ENCODE measurements around the gene MYBPH. TPM values are rescaled to one million over a fixed set of nuclear protein-coding genes. Genes with fewer than 3 reads are reported as not detected.

Gene MYBPH
- total and polyA plus RNA-seq, 2 experiments from 2014 or later, result not detected

- no peak overlapping the region for H3K27ac Mint-ChIP-seq
- Histone ChIP-seq H3K4me1 (ENCODE audit: insufficient read depth) (no peaks in the 10 kb centered on the region), H3K27ac (ENCODE audit: low read depth) (no peak overlapping the region), H3K9me2 (ENCODE audit: insufficient read depth) (0 out of 2 replicates have a peak, but pooled peaks cover 4% of the 10 kb centered on the region), H4K20me1 (replicated peaks; ENCODE audit: insufficient read depth) (no peaks in the 10 kb centered on the region), H3K4me2 (no peak overlapping the region), H3K79me2 (replicated peaks; ENCODE audit: insufficient read depth) (no peaks in the 10 kb centered on the region), H3K27me3 (ENCODE audit: insufficient read depth) (no peaks in the 10 kb centered on the region), H2AFZ (no peak overlapping the region), H3F3A (replicated peaks; ENCODE audit: low read depth) (no peaks in the 10 kb centered on the region), H3K4me3 (no peak overlapping the region), H3K36me3 (ENCODE audit: insufficient read depth) (no peaks in the 10 kb centered on the region)
- no peaks in the 10 kb centered on the region for H3K36me3 Mint-ChIP-seq (ENCODE audit: low read depth)
- H3K4me1 Mint-ChIP-seq, result no peaks in the 10 kb centered on the region
- no peaks in the 10 kb centered on the region; the same call in 2 of the 3 replicates for H3K9me3 Mint-ChIP-seq
- no peak overlapping the region for H3K4me3 Mint-ChIP-seq
- H3K27me3 Mint-ChIP-seq (ENCODE audit: insufficient read depth, low read depth, poor library complexity), result peaks cover 3% of the 10 kb centered on the region
- ATAC-seq, result no peak
- DNase-seq (ENCODE audit: low spot score), result no peak
- TF ChIP-seq JUNB (IDR thresholded peaks at IDR 0.05; ENCODE audit: unreplicated experiment), result no peak
- no peak for TF ChIP-seq ETS1 (IDR thresholded peaks at IDR 0.05)
Measured at GRCh38 chr1:203200916-203201315, 25.3 kb upstream of the MYBPH start.

GRCh38 chr1:203199816-203200571 lies 24.4 kb upstream of the MYBPH start:
- no peak overlapping the region for H2AFZ ChIP-seq
- no peaks in the 10 kb centered on the region for H3K4me1 Mint-ChIP-seq
- H3F3A ChIP-seq (replicated peaks; ENCODE audit: low read depth), result no peaks in the 10 kb centered on the region
- H3K4me1 ChIP-seq (ENCODE audit: insufficient read depth), result no peaks in the 10 kb centered on the region
- no peak overlapping the region for H3K4me3 Mint-ChIP-seq
- H3K27ac ChIP-seq (ENCODE audit: low read depth), result no peak overlapping the region
- no peaks in the 10 kb centered on the region for H3K79me2 ChIP-seq (replicated peaks; ENCODE audit: insufficient read depth)
- no peak for DNase-seq (ENCODE audit: low spot score)
- H3K9me3 Mint-ChIP-seq, result no peaks in the 10 kb centered on the region; the same call in 2 of the 3 replicates
- H3K36me3 ChIP-seq (ENCODE audit: insufficient read depth), result no peaks in the 10 kb centered on the region
- no peak overlapping the region for H3K27ac Mint-ChIP-seq
- H3K27me3 ChIP-seq (ENCODE audit: insufficient read depth), result no peaks in the 10 kb centered on the region
- ATAC-seq, result no peak
- no peak for TF ChIP-seq JUNB (IDR thresholded peaks at IDR 0.05; ENCODE audit: unreplicated experiment)
- TF ChIP-seq STAT1 (IDR thresholded peaks at IDR 0.05; ENCODE audit: unreplicated experiment), result no peak
- H3K27me3 Mint-ChIP-seq (ENCODE audit: insufficient read depth, low read depth, poor library complexity), result peaks cover 3% of the 10 kb centered on the region
- no peak overlapping the region for H3K4me3 ChIP-seq
- H3K9me2 ChIP-seq (ENCODE audit: insufficient read depth), result 0 out of 2 replicates have a peak, but pooled peaks cover 4% of the 10 kb centered on the region
- no peak overlapping the region for H3K4me2 ChIP-seq
- no peaks in the 10 kb centered on the region for H4K20me1 ChIP-seq (replicated peaks; ENCODE audit: insufficient read depth)
- H3K36me3 Mint-ChIP-seq (ENCODE audit: low read depth), result no peaks in the 10 kb centered on the region

GRCh38 chr1:203199481-203199815 lies 23.8 kb upstream of the MYBPH start:
- H3K36me3 Mint-ChIP-seq (ENCODE audit: low read depth), result no peaks in the 10 kb centered on the region
- TF ChIP-seq ZNF114 (CRISPR knock-in tag; IDR thresholded peaks at IDR 0.05) (no peak), EZH2 (IDR thresholded peaks at IDR 0.05; ENCODE audit: low read depth, unreplicated experiment) (no peak), ETS1 (IDR thresholded peaks at IDR 0.05) (no peak), STAT1 (IDR thresholded peaks at IDR 0.05; ENCODE audit: unreplicated experiment) (no peak), JUNB (IDR thresholded peaks at IDR 0.05; ENCODE audit: unreplicated experiment) (no peak)
- Histone ChIP-seq H3K4me2 (no peak overlapping the region), H2AFZ (no peak overlapping the region), H3K4me1 (ENCODE audit: insufficient read depth) (no peaks in the 10 kb centered on the region), H4K20me1 (replicated peaks; ENCODE audit: insufficient read depth) (no peaks in the 10 kb centered on the region), H3F3A (replicated peaks; ENCODE audit: low read depth) (no peaks in the 10 kb centered on the region), H3K27ac (ENCODE audit: low read depth) (no peak overlapping the region), H3K36me3 (ENCODE audit: insufficient read depth) (no peaks in the 10 kb centered on the region), H3K4me3 (no peak overlapping the region), H3K79me2 (replicated peaks; ENCODE audit: insufficient read depth) (no peaks in the 10 kb centered on the region), H3K27me3 (ENCODE audit: insufficient read depth) (no peaks in the 10 kb centered on the region), H3K9me2 (ENCODE audit: insufficient read depth) (0 out of 2 replicates have a peak, but pooled peaks cover 4% of the 10 kb centered on the region)
- H3K27me3 Mint-ChIP-seq (ENCODE audit: insufficient read depth, low read depth, poor library complexity), result peaks cover 3% of the 10 kb centered on the region
- no peak overlapping the region for H3K27ac Mint-ChIP-seq
- ATAC-seq, result no peak
- H3K4me3 Mint-ChIP-seq, result no peak overlapping the region
- no peak for DNase-seq (ENCODE audit: low spot score)
- H3K9me3 Mint-ChIP-seq, result no peaks in the 10 kb centered on the region; the same call in 2 of the 3 replicates
- no peaks in the 10 kb centered on the region for H3K4me1 Mint-ChIP-seq
